Fibroblast of the conjunctiva (primary cell): ENCODE measurements around the gene FBXW5.

Source experiments
- DNase-seq: peaks from one replicate; pipeline ENCODE4 v3.0.0-alpha.2; 2010; ENCODE audit warnings: low read depth

The FBXW5 gene

DNA sequence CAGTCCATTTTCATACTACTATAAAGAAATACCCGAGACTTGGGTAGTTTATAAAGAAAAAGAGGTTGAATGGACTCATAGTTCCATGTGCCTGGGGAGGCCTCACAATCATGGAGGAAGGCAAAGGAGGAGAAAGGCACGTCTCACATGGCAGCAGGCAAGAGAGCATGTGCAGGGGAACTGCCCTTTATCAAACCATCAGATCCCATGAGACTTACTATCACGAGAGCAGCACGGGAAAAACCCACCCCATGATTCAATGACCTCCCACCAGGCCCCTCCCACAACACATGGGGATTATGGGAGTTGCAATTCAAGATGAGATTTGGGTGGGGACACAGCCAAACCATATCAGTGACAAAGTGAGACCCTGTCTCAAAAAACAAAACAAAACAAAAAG is 38.3 kb downstream of the FBXW5 start:
- no peak for DNase-seq

DNA sequence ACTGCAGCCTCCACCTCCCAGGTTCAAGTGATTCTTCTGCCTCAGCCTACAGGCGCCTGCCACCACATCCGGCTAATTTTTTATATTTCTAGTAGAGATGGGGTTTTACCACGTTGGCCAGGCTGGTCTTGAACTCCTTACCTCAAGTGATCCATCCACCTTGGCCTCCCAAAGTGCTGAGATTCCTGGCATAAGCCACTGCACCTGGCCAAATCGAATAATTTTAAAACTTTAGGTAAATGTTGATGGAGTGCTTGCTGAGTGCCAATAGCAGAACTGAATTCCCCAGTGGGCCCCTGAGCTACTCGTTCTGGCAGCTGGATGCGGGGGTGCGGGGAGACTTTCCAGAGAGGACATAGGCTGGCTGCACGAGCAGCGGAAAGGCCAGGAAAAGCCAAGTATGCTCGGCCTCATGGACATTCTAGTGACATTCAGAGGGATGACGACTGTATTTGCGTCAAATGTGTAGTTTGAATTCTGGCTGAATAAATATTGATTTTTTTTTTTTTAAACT is 41.4 kb downstream of the FBXW5 start:
- no peak for DNase-seq

DNA sequence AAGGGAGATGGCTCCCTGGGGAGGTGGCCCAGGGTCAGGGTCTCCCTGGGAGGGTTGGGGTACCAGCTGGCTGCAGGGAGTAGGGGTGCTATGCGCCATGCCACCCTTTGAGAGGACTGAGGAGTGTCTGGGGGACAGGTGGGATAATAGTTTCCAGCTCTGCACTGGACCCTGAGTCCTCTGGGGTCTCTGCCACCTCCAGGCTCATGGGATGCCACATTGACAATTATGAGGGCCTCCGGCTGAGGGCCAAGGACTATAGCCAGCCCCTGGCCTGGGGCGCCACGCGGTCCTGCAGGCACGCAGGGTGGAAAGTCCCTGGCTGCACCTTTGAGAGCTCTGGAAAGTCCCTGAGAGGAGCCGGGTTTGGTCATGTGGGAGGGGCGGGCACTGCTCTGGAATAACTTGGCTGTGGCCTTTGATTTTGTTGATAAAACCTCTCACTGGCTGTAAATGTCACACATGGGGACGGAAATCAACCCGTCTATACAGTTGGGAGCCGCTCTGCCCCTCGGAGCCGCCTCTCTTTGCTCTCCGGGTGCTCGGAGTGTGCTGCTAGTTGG is 42.2 kb downstream of the FBXW5 start:
- DNase-seq: peak; percentile 10

DNA sequence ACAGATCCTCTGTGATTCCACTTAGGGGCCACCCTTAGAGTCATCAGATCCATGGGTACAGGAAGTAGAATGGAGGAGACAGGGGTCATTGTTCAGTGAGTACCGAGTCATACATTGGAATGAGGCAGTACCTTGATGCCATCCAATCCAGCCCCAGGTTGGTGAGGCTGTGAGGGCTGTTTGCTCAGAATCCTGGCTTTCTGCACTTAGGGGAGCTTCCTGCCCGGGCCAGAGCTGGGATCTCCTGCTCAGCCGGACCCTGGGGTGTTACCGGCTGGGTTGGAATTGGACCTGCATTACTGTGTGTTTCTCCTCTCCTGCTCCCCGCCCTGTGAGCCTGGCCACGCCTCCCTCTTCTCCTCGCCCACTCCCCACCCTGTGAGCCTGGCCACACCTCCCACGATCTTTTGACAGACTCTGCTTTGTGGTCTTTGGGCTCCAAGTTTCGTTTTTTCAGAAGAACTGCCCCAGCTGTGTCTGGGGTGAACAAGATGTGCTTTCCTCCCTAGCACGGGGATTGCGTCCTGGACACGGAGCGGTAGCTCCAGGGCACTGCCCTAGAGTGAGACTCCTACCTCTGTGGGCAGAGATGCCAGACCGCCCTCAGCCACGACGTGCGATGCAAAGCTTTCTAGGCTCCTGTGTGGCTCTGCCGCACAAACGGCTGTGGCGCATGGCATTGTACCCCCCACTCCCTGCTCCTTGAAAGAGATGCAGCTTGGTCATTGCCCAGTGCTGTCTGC is 42.9 kb downstream of the FBXW5 start:
- no peak for DNase-seq

DNA sequence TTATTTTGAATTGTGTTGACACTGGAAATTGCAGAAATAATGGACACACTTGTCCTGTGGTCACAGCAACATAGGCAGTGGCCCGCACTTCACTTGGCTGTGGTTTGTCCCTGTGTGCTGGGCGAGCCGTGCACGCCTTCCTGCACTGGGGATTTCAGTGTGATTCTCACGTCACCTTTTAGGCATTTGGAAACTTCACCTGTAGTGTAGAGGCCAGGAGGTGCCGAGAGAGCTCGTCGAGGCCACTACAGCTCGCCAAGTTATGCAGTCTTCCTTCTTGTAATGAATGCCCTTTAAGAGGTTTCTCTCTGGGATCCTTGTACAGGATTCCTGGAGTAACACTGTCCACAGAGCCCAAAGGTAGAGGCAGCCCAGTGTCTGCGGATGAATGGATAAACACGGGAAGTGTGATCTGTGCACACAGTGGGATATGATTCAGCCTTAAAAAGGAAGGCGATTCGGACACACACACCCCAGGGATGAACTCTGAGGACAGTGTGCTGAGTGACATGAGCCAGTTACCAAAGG is 43.5 kb downstream of the FBXW5 start:
- DNase-seq: no peak

DNA sequence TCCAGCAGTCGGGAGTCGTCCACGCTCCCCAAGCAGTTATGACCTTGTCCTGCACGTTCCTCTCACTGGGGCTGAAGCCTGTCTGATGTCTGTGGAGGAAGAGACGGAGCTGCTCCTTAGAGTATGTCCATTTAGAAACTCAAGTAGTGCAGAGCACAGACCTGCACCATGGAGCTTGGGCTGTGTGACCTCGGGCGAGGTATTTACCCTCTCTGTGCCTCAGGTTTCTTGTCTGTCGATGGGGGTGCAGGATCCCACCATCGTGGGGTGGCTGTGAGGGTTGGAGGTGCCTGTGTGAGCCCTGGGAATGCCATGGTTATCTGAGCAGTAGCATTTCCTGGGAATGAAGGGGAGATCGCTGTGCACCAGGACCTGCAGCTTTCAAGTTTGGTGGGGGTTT is 44.0 kb downstream of the FBXW5 start:
- no peak for DNase-seq

DNA sequence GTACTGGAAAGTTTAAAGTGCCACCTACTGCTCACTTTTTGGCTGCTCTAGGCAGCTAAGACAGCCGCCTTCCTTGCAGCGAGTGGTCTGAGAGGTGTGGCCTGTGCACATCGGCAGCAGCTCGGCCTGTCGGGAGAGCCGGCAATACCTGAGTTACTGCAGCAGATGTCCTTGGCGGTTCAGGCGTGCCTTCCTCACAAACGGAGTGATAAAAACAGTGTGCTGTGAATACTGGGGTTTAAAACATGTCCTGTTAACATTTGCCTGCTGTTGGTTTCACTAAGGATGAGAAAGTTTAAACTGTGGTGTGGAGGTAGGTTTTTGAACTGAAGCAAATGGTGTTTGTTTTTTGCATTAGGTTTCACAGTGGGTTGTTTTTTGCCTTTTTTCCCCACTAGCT is 45.3 kb downstream of the FBXW5 start:
- DNase-seq: no peak

DNA sequence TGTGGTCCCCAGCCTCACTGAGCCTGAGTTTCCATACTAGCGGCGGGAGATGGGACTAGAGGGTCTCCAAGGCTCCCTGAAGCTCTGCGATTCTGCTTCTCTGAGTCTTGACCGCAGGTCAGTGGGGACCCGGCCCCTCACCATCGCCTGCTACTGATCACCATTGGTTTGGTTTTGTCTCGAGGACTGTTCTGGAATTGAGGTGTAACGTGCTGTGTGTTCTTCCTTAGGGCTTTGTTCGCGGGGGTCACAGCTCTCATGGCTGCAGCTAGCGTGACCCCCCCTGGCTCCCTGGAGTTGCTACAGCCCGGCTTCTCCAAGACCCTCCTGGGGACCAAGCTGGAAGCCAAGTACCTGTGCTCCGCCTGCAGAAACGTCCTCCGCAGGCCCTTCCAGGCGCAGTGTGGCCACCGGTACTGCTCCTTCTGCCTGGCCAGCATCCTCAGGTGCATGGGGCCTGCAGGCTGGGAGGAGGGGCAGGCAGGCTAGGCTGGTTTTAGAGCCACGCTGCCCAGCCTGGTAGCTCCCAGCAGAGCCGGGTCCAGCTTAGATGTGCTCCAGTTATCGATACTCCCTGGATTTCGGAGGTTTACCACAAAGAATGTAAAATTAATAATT is 45.9 kb downstream of the FBXW5 start:
- no peak for DNase-seq

DNA sequence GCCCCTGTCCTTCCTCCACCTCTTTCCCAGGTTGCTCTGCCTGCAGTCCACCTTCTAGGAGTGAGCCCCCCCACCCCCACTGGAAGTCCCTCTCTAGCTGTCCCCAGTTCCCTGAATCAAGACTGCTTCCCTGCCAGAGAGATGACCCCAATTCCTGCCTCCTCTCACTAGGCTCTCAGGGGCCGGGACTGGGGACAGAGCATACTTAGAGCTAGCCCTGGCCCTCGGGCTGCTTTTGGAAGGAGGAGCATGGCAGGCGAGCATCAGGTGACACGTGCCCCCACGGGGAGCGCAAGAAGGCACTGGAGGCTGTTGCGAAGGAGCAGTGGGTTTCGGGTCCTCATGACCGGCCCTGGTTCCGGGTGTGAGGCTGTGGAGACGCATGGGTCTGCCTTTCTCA is 48.5 kb downstream of the FBXW5 start:
- DNase-seq: no peak

DNA sequence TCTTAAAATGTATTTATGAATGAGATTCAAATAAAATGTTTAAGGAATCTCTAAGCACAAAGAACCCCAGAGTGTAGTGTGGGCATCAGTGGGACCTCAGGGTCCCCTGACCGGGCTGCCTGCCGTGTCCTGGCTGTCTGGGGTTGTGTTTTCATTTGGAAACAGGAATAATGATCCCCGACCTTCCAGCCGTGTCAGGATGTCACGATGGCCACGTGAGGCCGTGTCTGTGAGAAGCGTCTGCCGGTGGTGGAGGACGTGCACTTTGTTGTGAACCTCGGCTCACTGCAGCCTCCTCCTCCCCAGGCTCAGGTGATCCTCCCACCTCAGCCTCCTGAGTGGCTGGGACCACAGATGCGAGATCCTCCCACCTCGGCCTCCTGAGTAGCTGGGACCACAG is 53.9 kb downstream of the FBXW5 start:
- no peak for DNase-seq
